Lower lobe of right lung (tissue), 2 donors: ENCODE results near the gene ADAMTSL3. TPM values are rescaled to one million over a fixed set of nuclear protein-coding genes. Genes with fewer than 3 reads are reported as not detected.

ENCODE experiments used
- ATAC-seq, 2 donors: fragments of 200-7000 bp; cut with Tn5 transposase; one replicate each; pipeline ENCODE4 v1.9.1; 2020 to 2022; ENCODE audit warnings: mild to moderate bottlenecking in 2 of 2, moderate library complexity in 2 of 2
- DNase-seq: peaks from one replicate; pipeline ENCODE4 v3.0.0-alpha.2; 2020
- H3K27ac ChIP-seq: fragments of 200-600 bp; one replicate; pipeline ENCODE4 v1.8.0; 2022
- H3K27me3 ChIP-seq: fragments of 200-600 bp; one replicate; pipeline ENCODE4 v1.8.0; 2022; ENCODE audit warnings: low read depth
- H3K36me3 ChIP-seq: fragments of 200-600 bp; one replicate; pipeline ENCODE4 v1.8.0; 2022; ENCODE audit warnings: mild to moderate bottlenecking
- H3K4me1 ChIP-seq: fragments of 200-600 bp; one replicate; pipeline ENCODE4 v1.8.0; 2022
- H3K4me3 ChIP-seq: fragments of 200-600 bp; one replicate; pipeline ENCODE4 v1.8.0; 2022; ENCODE audit warnings: mild to moderate bottlenecking
- H3K9me3 ChIP-seq: fragments of 200-600 bp; one replicate; pipeline ENCODE4 v1.8.0; 2022
- CTCF ChIP-seq: fragments of 200-600 bp; IDR thresholded peaks from one replicate; pipeline ENCODE4 v1.8.0; 2022; ENCODE audit warnings: antibody characterized with exemption, mild to moderate bottlenecking
- intact Hi-C: fragments of 100-400 bp; cut with DNase I; formaldehyde crosslinking; loops from one replicate; pipeline ENCODE4 v1.11.0; 2022
- total RNA-seq: library from RNA; stranded (reverse); fragmentation: NEBNext Ultra II Directional; extraction: Animal tissue kit (Norgen Biotek cat#: 25700); gene quantifications from one replicate; pipeline ENCODE4 v1.2.1, GENCODE V29; 2021
- donor health status: DM: no; HTN: yes; CAD: no; lungs with severe emphysema.

ADAMTSL3 gene
- total RNA-seq, 1 donor from 2014 or later, result 26.4 TPM

GRCh38 chr15:83887404-83887803 lies 233.5 kb downstream of the ADAMTSL3 start:
- ATAC-seq (no peak), DNase-seq (no peak)
- Histone ChIP-seq H3K4me3 (no peak overlapping the region), H3K4me1 (peaks cover 13% of the 10 kb centered on the region), H3K27me3 (no peaks in the 10 kb centered on the region), H3K9me3 (no peaks in the 10 kb centered on the region), H3K36me3 (no peaks in the 10 kb centered on the region), H3K27ac (no peak overlapping the region)
- TF ChIP-seq CTCF, result no peak
- intact Hi-C loops, result no loop called here

DNA sequence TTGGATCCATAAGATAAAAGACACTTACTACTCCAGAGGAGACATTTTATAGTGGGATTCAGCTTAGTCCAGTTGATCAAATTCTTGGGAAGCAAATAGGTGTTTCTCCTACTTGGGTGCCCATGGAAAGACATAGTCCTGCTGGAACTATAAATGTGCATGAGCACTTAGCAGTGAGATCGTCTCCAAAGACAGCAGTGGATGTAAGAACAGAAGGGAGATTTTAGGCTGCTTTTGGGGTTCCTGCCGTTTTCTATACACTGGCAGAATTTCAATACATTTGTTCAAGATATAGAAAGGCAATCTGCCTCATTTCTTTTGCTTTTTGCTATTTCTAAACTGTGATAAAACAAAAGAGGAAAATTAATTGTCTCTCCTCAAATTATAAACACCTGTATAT lies 234.0 kb downstream of the ADAMTSL3 start:
- TF ChIP-seq CTCF, result no peak
- intact Hi-C loops, result no loop called here
- Histone ChIP-seq H3K27me3 (no peaks in the 10 kb centered on the region), H3K4me1 (peaks cover 13% of the 10 kb centered on the region), H3K9me3 (no peaks in the 10 kb centered on the region), H3K36me3 (no peaks in the 10 kb centered on the region), H3K27ac (no peak overlapping the region), H3K4me3 (no peak overlapping the region)
- no peak for ATAC-seq
- DNase-seq, result no peak

DNA sequence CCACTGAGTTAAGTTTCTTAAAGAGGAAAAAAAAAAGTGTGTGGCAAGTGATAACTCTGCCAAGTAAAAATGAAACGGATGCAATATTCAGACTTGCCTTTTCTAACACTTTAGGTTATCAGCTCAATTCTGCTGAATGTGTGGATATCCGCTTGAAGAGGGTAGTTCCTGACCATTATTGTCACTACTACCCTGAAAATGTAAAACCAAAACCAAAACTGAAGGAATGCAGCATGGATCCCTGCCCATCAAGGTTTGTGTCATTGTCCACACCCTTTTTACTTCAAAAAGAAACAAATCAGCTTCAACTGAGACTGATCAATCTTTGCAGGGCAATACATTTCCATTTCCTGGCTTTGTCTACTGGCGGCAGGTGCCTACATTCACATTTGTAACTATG lies 236.1 kb downstream of the ADAMTSL3 start:
- Histone ChIP-seq H3K27me3 (no peaks in the 10 kb centered on the region), H3K4me3 (no peak overlapping the region), H3K36me3 (no peaks in the 10 kb centered on the region), H3K27ac (no peak overlapping the region), H3K4me1 (peaks cover 13% of the 10 kb centered on the region), H3K9me3 (no peaks in the 10 kb centered on the region)
- ATAC-seq (no peak), DNase-seq (no peak)
- intact Hi-C loops, result no loop called here
- TF ChIP-seq CTCF, result no peak

DNA sequence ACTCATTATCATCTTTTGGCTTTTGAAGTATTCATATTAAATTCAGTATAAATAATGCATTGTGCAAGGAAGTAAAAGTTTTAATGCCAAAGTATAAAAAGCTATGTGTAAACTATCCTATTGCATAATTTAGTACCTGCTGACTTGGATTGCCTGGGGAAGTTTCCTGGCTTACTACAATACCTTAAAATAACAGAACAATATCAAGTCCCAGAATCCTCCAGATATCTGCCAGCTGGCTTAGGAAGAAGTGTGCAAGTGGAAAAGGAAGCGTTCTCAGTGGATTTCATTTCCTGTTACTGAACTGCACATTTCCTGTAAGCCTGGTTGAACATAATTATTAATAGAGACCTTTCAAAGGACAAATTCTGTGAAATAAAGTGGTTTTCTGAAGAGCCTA lies 236.7 kb downstream of the ADAMTSL3 start:
- no peak overlapping the region for H3K27ac ChIP-seq

GRCh38 chr15:83892498-83892897 lies 238.6 kb downstream of the ADAMTSL3 start:
- Histone ChIP-seq H3K27me3 (no peaks in the 10 kb centered on the region), H3K36me3 (no peaks in the 10 kb centered on the region), H3K27ac (no peak overlapping the region), H3K4me1 (peaks cover 13% of the 10 kb centered on the region), H3K4me3 (no peak overlapping the region), H3K9me3 (no peaks in the 10 kb centered on the region)
- intact Hi-C loops, result no loop called here
- DNase-seq (no peak), ATAC-seq (no peak)
- TF ChIP-seq CTCF, result no peak

More for the DNA sequence above, 236.7 kb downstream of the ADAMTSL3 start:
- peaks cover 13% of the 10 kb centered on the region for H3K4me1 ChIP-seq
- ATAC-seq (peak in 1 of 2 donors; percentile 36), DNase-seq (no peak)
- TF ChIP-seq CTCF, result no peak
- no peaks in the 10 kb centered on the region for H3K36me3 ChIP-seq
- no peaks in the 10 kb centered on the region for H3K27me3 ChIP-seq
- no peak overlapping the region for H3K4me3 ChIP-seq
- intact Hi-C loops, result no loop called here
- H3K9me3 ChIP-seq, result no peaks in the 10 kb centered on the region

DNA sequence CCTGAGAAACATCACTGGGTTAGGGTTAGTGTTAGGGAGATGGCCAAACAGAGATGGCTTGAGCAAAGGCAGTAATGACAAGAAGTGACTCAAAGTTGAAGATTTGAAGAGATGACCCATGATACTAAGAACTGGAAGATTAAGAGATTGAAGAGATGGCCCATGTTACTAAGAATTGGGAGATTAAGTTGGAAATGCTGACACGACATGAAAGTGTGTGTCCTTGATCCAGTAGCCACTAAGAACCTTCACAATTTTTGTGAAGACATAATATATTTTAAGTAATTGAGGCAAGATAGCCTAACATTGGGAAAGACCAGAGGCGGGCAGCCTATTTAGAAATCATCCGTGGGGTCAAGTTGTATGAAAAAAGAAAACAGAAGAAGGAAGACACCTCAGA lies 239.4 kb downstream of the ADAMTSL3 start:
- intact Hi-C loops, result no loop called here
- DNase-seq (no peak), ATAC-seq (no peak)
- no peaks in the 10 kb centered on the region for H3K9me3 ChIP-seq
- H3K36me3 ChIP-seq, result no peaks in the 10 kb centered on the region
- no peak overlapping the region for H3K4me3 ChIP-seq
- no peaks in the 10 kb centered on the region for H3K27me3 ChIP-seq
- no peak overlapping the region for H3K27ac ChIP-seq
- no peak for TF ChIP-seq CTCF
- H3K4me1 ChIP-seq, result peaks cover 13% of the 10 kb centered on the region
